A673 (cell line): ENCODE data around the gene SLC44A2. TPM values are rescaled to one million over a fixed set of nuclear protein-coding genes. Genes with fewer than 3 reads are reported as not detected.

Source experiments
- BruUV-seq: library from RNA; stranded (reverse); fragments of 400-500 nt; replicated peaks from 2 replicates; lab custom pipeline; 2021; lab: Mats Ljungman, UMichigan
- CTCF ChIA-PET: fragments of 300-600 bp; sonication (Branson Sonifier 250); formaldehyde crosslinking; loops from one replicate; lab custom pipeline; 2022; ENCODE audit warnings: antibody characterized with exemption; lab: Charles Lee
- POLR2A ChIA-PET: fragments of 300-600 bp; sonication (Branson Sonifier 250); formaldehyde crosslinking; loops from one replicate; lab custom pipeline; 2022; ENCODE audit warnings: antibody characterized with exemption; ENCODE audit not compliant: low non-redundant PET; lab: Charles Lee
- DNase-seq: peaks from one replicate; pipeline ENCODE4 v3.0.0-alpha.2; 2015; ENCODE audit warnings: low spot score
- H3K27ac ChIP-seq: fragments of 200-600 bp; sonication (generic); 2 replicates; pipeline ENCODE4 v1.5.1; 2016; ENCODE audit warnings: mixed run types, low read depth, mild to moderate bottlenecking, mixed read lengths, antibody characterized with exemption, low read length; ENCODE audit not compliant: poor library complexity, severe bottlenecking
- H3K27me3 ChIP-seq: fragments of 200-600 bp; sonication (generic); replicated peaks from 2 replicates; pipeline ENCODE4 v1.6.1; 2017; ENCODE audit warnings: mixed run types, low read depth, mild to moderate bottlenecking, mixed read lengths, antibody characterized with exemption, low read length; ENCODE audit not compliant: insufficient read depth, poor library complexity
- H3K36me3 ChIP-seq: fragments of 200-600 bp; sonication (generic); 2 replicates; pipeline ENCODE4 v1.6.1; 2016; ENCODE audit warnings: mixed run types, mild to moderate bottlenecking, mixed read lengths, antibody characterized with exemption, low read length; ENCODE audit not compliant: insufficient read depth, poor library complexity, severe bottlenecking
- H3K4me1 ChIP-seq: fragments of 200-600 bp; sonication (generic); 2 replicates; pipeline ENCODE4 v1.6.1; 2017; ENCODE audit warnings: mixed run types, mild to moderate bottlenecking, mixed read lengths, antibody characterized with exemption, low read length; ENCODE audit not compliant: insufficient read depth, poor library complexity, severe bottlenecking
- H3K4me3 ChIP-seq: fragments of 200-600 bp; sonication (generic); 2 replicates; pipeline ENCODE4 v1.5.1; 2016; ENCODE audit warnings: low read depth, mixed run types, mild to moderate bottlenecking, mixed read lengths, low read length; ENCODE audit not compliant: poor library complexity, severe bottlenecking
- H3K9me3 ChIP-seq: fragments of 200-600 bp; sonication (generic); 2 replicates; pipeline ENCODE4 v1.6.1; 2016; ENCODE audit warnings: mixed run types, low read depth, mild to moderate bottlenecking, mixed read lengths, antibody characterized with exemption, low read length; ENCODE audit not compliant: poor library complexity, severe bottlenecking
- CTCF ChIP-seq: fragments of 300-800, 200-600 bp; sonication (generic); conservative IDR thresholded peaks from 2 replicates; pipeline ENCODE4 v1.5.1; 2017; ENCODE audit warnings: low read depth, mild to moderate bottlenecking, antibody characterized with exemption, low read length, moderate library complexity, mixed read lengths
- EZH2 ChIP-seq: fragments of 200-600 bp; sonication (generic); IDR thresholded peaks from 2 replicates; pipeline ENCODE4 v1.6.1; 2017; ENCODE audit warnings: borderline replicate concordance, low read depth, mild to moderate bottlenecking, mixed read lengths, antibody characterized with exemption, low read length; ENCODE audit not compliant: poor library complexity, severe bottlenecking
- intact Hi-C: fragments of 100-400 bp; cut with micrococcal nuclease; formaldehyde crosslinking; loops from one replicate; pipeline ENCODE4 v1.10.0; 2022; ENCODE audit not compliant: unreplicated experiment
- total RNA-seq: library from RNA; stranded (reverse); gene quantifications from 2 replicates; pipeline ENCODE4 v1.2.3, GENCODE V29; 2021

The SLC44A2 gene
- total RNA-seq, 1 experiment from 2014 or later, result 35.4 TPM

- Histone ChIP-seq H3K4me3 (no peak overlapping the region), H3K36me3 (peaks cover 91% of the 10 kb centered on the region), H3K4me1 (no peaks in the 10 kb centered on the region), H3K27ac (no peak overlapping the region), H3K27me3 (no peaks in the 10 kb centered on the region), H3K9me3 (no peaks in the 10 kb centered on the region)
- BruUV-seq, result no TSS peak
- POLR2A ChIA-PET, result no interaction called here
- intact Hi-C loops, result no loop called here
- DNase-seq, result no peak
- CTCF ChIA-PET, result no interaction called here
- TF ChIP-seq CTCF, result no peak
Observed at GRCh38 chr19:10688545-10689280, 63.4 kb downstream of the SLC44A2 start.

- no TSS peak for BruUV-seq
- H3K4me1 ChIP-seq, result peaks cover 5% of the 10 kb centered on the region
- H3K4me3 ChIP-seq, result no peak overlapping the region
- H3K36me3 ChIP-seq, result peaks cover 75% of the 10 kb centered on the region
- ChIA-PET POLR2A (no interaction called here), CTCF (no interaction called here)
- peak; percentile 51 for DNase-seq
- TF ChIP-seq EZH2 (no peak), CTCF (no peak)
- intact Hi-C loops, result no loop called here
- no peaks in the 10 kb centered on the region for H3K27me3 ChIP-seq
- H3K27ac ChIP-seq, result no peak overlapping the region
- H3K9me3 ChIP-seq, result no peaks in the 10 kb centered on the region
Observed at GRCh38 chr19:10690341-10690781, 65.0 kb downstream of the SLC44A2 start.

GRCh38 chr19:10691178-10691881, 66.0 kb downstream of the SLC44A2 start:
- Histone ChIP-seq H3K4me3 (no peak overlapping the region), H3K27ac (no peak overlapping the region), H3K4me1 (peaks cover 10% of the 10 kb centered on the region), H3K27me3 (no peaks in the 10 kb centered on the region), H3K36me3 (peaks cover 65% of the 10 kb centered on the region), H3K9me3 (no peaks in the 10 kb centered on the region)
- no peak for DNase-seq
- intact Hi-C loops, result no loop called here
- no peak for TF ChIP-seq EZH2
- no peak for TF ChIP-seq CTCF
- BruUV-seq, result no TSS peak
- ChIA-PET POLR2A (no interaction called here), CTCF (no interaction called here)
